SK-N-MC (cell line): Measurements from ENCODE around the gene ZBTB7A.

Source experiments
- EZH2 ChIP-seq: fragments of 200-600 bp; sonication (generic); IDR thresholded peaks from one replicate; pipeline ENCODE4 v1.6.1; 2017; ENCODE audit warnings: antibody characterized with exemption
- FOXP2 ChIP-seq: optimal IDR thresholded peaks from 2 replicates; pipeline ENCODE3; 2011; ENCODE audit warnings: mild to moderate bottlenecking, moderate library complexity; ENCODE audit not compliant: insufficient read depth; ENCODE audit errors: extremely low read length, control extremely low read depth
- POLR2AphosphoS5 ChIP-seq: IDR thresholded peaks from 2 replicates; pipeline ENCODE4 v1.6.1; 2012; ENCODE audit warnings: mild to moderate bottlenecking, low read depth, low read length, borderline replicate concordance

DNA sequence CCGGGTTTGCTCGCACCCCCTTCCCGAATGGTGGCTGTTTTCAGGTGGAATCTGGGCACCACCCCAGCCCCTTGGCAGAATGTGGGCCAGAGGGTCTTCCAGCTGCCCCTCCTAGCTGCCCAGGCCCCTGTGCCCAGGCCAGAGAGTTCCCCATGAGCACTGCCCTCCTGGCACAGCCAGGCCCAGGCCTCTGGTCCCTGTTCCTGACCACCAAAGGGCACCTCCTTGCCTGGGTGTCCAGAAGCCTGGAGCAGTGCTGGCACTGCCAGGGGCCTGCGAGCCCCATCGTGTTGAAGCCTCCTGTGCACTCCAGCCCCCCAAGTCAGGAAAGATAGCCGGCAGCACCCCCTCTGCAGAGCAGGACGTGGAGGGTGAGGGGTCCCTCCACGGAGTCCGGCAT is 35.7 kb downstream of the ZBTB7A start:
- no peak for TF ChIP-seq POLR2AphosphoS5
- no peak for TF ChIP-seq FOXP2
- TF ChIP-seq EZH2 = no peak
